GM18907 (cell line): ENCODE measurements around the gene GOLGA8K.
"Not testable (repeated sequence)": the region's sequence is repeated elsewhere in the genome, so short reads cannot be mapped to it uniquely, and the experiment has no call there.

Experiments used
- ATAC-seq: cut with Tn5 transposase; IDR thresholded peaks from one replicate; pipeline ENCODE4 v1.9.1; 2021; ENCODE audit warnings: mild to moderate bottlenecking, moderate library complexity; ENCODE audit not compliant: unreplicated experiment

GOLGA8K gene

GRCh38 chr15:32403192-32403591 is at the start of gene GOLGA8K:
Gene GOLGA8K (minus strand): TSS chr15:32403292. CDS start chr15:32403194, 98 bp downstream.
- not testable (repeated sequence) for ATAC-seq

GRCh38 chr15:32440445-32440977 is 37.4 kb upstream of the GOLGA8K start:
- ATAC-seq, result not testable (repeated sequence)

GRCh38 chr15:32434102-32434963 is 31.2 kb upstream of the GOLGA8K start:
- not testable (repeated sequence) for ATAC-seq

DNA sequence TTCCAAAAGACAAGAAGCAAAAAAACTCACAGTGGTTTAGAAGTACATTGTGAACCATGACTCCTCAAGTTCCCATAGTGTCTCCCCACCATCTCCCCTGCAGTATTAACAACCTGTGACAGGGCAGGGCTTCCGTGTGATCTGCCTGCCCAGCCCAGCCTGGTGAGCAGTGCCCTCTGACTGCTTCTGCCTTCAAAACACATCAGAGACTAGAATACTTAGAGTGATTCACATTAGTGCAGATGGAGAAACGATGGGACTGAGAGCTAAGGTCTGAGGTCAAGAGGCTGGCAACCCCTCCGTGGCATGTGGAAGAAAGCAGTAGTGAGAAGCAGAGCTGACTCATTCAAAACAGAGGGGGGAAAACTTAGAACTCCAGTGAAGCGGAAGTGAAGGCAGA is 24.5 kb upstream of the GOLGA8K start:
- ATAC-seq, result not testable (repeated sequence)

DNA sequence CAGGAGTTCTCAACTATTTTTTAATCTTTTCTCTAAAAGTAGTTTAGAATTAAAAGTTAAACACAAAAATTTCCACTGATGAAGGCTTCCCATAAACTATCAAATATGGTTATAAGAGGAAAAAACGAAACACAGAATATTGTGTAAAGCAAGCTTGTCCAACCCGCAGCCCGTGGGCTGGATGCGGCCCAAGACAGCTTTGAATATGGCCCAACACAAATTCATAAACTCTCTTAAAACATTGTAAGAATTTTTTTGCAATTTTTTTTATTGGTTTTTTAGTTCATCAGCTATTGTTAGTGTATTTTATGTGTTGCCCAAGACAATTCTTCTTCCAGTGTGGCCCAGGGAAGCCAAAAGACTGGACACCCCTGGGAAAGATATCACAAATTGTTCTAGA is 23.4 kb upstream of the GOLGA8K start:
- not testable (repeated sequence) for ATAC-seq

DNA sequence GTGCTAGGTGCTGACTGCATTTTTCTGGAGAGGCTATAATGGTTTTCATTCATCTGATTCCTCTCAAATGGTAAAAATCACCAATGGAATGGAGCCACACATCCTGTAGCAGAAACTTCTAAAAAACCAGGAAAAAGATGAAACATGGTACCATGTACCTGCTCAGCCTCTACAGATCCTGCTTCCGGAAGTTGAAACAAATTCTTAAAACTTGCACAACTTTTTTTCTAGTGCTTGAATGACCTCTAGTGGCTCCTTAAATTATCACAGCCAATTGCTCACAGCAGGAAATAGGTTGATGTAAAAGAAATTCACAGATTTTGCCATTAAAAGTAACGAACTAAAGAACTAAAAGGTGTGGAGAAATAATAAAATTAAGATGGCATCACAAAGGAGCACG is 4.8 kb upstream of the GOLGA8K start:
- not testable (repeated sequence) for ATAC-seq

DNA sequence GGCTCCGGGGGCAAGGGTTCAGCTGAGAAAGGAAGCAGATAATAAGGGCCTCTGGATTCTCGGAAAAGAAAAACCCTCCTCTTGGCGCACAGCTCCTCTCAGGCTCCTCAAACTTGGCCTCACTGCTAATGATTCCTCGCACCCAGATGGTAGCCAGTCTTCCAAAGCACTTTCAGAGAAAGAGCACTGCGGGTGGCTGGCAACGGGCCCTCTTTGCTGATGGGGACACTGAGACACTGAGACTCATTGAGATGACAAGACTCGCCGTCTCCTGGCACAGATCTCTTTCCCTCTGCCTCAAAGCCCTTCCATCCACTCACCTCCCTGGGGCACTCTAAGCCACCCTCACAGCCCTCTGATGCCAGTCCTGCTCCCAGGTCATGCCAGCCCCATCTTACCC is 6.6 kb downstream of the GOLGA8K start:
- ATAC-seq, result not testable (repeated sequence)

- not testable (repeated sequence) for ATAC-seq
Measured at GRCh38 chr15:32394745-32395144, 8.3 kb downstream of the GOLGA8K start.

GRCh38 chr15:32388050-32388648 is 14.9 kb downstream of the GOLGA8K start:
- ATAC-seq, result not testable (repeated sequence)

DNA sequence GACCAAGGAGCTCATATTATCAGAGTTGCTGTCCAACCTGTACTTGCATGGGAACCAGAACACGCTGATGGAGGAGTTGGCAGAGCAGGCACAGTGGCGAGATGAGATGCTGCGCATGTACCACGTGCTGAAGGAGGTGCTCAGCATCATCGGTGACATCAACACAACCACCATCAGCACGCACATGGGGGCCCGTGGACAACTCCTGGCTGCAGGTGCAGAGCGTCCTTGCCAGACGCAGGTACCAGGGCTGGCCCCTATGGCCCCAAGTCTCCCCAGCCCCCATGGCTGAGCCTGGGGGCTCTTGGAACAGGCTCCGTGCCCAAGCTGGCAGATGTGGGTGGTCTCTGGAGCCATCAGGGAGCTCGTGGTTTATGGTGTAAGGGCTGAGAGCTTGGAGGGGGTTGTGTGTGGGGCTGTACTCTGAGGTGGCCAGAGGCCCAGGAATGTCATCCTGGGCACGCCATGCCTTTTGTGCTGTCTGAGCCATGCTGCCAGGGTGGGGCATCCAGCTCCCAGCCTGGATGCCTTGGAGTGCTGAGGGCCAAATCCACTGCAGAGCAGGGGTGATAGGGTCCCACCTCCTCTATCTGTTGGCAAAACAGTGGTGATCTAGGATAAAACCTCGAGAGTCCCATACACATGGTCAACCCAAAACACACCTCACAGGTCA is 17.1 kb downstream of the GOLGA8K start:
- not testable (repeated sequence) for ATAC-seq

DNA sequence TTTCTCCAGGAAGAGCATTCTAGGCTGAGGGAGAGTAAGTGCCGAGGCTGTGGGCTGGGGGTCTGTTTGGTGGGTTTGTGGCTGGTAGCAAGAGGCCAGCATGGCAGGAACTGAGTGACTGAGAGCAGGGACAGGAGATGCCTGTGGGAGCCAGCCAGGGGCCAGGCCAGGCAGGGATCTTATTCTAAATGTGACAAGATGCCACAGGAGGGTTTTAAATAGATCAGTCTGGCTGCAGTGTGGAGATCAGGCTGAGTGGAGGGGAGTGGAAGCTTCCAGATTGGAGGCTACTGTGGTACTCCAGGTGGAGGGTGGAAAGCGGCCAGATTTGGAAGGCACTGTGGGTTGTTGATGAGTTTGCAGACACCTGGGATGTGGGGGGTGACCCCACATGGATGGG is 28.9 kb downstream of the GOLGA8K start:
- ATAC-seq, result not testable (repeated sequence)

DNA sequence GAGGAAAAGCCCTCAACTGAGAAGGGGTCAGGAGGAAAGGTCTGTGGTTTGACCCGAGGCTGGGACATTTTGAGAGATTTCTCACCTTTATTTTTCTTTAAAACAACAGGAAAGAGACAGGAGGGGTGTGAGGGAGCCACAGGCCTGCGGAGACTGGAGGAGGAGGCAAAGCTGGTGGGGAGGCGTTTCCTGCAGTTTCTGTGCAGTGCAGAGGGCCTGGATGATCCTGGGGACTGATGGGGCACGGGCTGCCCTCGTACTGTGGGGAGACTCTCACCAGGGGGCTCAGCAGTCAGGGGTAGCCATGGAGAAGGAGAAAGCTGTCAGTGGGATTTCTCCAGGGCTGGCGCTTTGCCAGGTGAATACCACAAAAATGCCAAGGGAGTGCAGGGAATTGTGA is 29.4 kb downstream of the GOLGA8K start:
- ATAC-seq, result not testable (repeated sequence)

GRCh38 chr15:32372075-32372474 is 31.0 kb downstream of the GOLGA8K start:
- ATAC-seq, result not testable (repeated sequence)

DNA sequence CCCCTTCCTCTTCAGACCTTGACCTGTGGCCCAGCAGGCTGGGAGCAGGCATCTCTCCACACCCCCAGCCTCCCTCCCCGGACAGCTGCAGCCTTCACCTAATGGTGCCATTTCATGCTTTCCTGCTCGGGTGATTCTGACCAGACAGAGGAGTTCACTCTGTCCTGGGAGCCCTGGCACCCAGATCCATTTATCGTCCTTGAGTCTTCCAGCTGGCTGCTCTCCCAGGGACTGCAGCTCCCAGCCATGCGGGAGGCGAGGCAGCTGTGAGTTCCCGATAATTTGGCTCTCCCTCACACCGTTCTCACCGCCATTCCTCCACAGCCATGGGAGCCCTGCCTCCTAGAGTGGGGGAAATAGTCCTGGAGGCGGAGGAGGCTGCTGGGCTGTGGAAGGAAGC is 32.6 kb downstream of the GOLGA8K start:
- ATAC-seq, result not testable (repeated sequence)

DNA sequence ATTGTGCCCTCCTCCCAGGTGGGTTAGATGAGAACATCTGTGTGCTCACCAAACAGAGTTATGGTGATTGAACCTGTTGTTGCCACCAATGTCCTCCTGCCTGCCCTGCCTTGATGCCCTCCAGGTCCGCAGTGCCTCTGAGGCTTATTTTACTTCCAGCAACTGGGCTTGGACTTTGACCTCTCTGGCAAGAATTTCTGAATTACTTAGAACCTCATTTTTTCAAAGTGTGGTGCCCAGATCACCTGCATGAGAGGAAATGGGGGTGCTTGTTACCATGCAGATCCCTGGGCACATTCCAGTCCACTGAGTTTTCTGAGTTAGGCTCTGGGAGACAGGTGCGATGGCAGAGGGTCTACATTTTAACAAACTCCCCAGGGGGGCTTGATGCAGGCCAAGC is 33.0 kb downstream of the GOLGA8K start:
- ATAC-seq, result not testable (repeated sequence)

- ATAC-seq, result not testable (repeated sequence)
Measured at GRCh38 chr15:32366492-32366891, 36.6 kb downstream of the GOLGA8K start.

DNA sequence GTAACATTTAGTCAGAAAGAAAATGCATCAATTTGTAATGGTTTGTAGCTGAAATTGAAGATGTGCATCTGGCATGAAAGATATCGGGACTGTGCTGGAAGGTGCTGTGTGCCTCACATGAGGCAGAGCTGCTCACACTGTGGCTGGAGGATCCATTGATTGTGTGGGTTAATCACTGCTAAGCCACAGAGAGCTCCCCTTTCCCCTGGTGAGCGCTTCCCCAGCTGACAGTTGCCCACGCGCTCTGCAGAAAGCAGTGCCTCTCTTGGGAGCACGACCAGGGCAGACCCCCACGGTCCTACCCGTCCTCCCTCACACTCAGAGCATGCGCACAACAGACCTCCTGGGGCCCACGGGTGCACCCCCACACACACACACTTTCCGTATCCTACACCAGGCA is 37.1 kb downstream of the GOLGA8K start:
- ATAC-seq, result not testable (repeated sequence)

GRCh38 chr15:32364944-32365343 is 38.1 kb downstream of the GOLGA8K start:
- ATAC-seq, result not testable (repeated sequence)

- ATAC-seq, result not testable (repeated sequence)
Measured at GRCh38 chr15:32363449-32363848, 39.6 kb downstream of the GOLGA8K start.

DNA sequence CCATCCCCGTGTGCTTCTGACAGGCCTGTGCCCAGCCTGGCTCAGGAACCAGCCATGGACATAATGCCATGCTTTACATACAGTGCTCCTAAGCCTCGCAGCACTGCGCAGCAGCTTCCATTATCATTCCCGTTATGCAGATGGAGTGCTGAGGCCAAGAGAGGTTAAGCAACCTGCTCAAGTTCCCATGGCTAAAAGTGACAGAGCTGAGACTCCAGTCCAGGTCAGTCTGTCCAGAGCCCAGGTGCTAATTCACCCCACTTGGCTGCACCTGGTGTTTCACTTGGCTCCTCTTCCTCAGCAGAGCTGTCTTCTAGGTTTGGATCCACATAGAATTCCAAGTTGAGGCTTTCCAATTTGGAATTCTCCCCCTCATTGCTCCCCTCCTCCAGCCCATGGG is 41.4 kb downstream of the GOLGA8K start:
- ATAC-seq, result not testable (repeated sequence)

GRCh38 chr15:32358462-32358861 is 44.6 kb downstream of the GOLGA8K start:
- ATAC-seq, result not testable (repeated sequence)
